OCI-LY1 (cell line): ENCODE results near the gene DEFB123.

ENCODE experiments used
- H2AFZ ChIP-seq: fragments of 200-600 bp; sonication (generic), shearing (Covaris generic); 2 replicates; pipeline ENCODE4 v1.6.0; 2014; ENCODE audit warnings: antibody characterized with exemption, mild to moderate bottlenecking, low read length
- H3F3A ChIP-seq: fragments of 200-600 bp; sonication (generic), shearing (Covaris generic); 2 replicates; pipeline ENCODE4 v1.6.0; 2014; ENCODE audit warnings: mild to moderate bottlenecking, antibody characterized with exemption, low read length, moderate library complexity; ENCODE audit not compliant: insufficient read depth
- H3K27ac ChIP-seq: fragments of 200-600 bp; sonication (generic); 2 replicates; pipeline ENCODE4 v1.5.1; 2014; ENCODE audit warnings: low read length, mixed run types, mild to moderate bottlenecking, low read depth; ENCODE audit not compliant: poor library complexity, severe bottlenecking
- H3K27me3 ChIP-seq: fragments of 200-600 bp; sonication (generic); 2 replicates; pipeline ENCODE4 v1.6.0; 2014; ENCODE audit warnings: antibody characterized with exemption, mild to moderate bottlenecking, low read length, moderate library complexity; ENCODE audit not compliant: insufficient read depth
- H3K36me3 ChIP-seq: fragments of 200-600 bp; sonication (generic); 2 replicates; pipeline ENCODE4 v1.6.1; 2014; ENCODE audit warnings: mild to moderate bottlenecking, antibody characterized with exemption, low read length, moderate library complexity, mixed read lengths; ENCODE audit not compliant: insufficient read depth
- H3K4me1 ChIP-seq: fragments of 200-600 bp; sonication (generic); 2 replicates; pipeline ENCODE4 v1.5.1; 2014; ENCODE audit warnings: mild to moderate bottlenecking, low read length, moderate library complexity; ENCODE audit not compliant: insufficient read depth, severe bottlenecking
- H3K4me2 ChIP-seq: fragments of 200-600 bp; sonication (generic), shearing (Covaris generic); 2 replicates; pipeline ENCODE4 v1.6.1; 2014; ENCODE audit warnings: low read length
- H3K4me3 ChIP-seq: fragments of 200-600 bp; sonication (generic); 2 replicates; pipeline ENCODE4 v1.5.1; 2014; ENCODE audit warnings: low read length, low read depth, mild to moderate bottlenecking, mixed read lengths; ENCODE audit not compliant: poor library complexity, severe bottlenecking
- H3K79me2 ChIP-seq: fragments of 200-600 bp; shearing (Covaris generic); 2 replicates; pipeline ENCODE4 v1.6.1; 2016; ENCODE audit warnings: mixed run types, low read length, mixed read lengths; ENCODE audit not compliant: insufficient read depth
- H3K9ac ChIP-seq: fragments of 200-600 bp; sonication (generic), shearing (Covaris generic); 2 replicates; pipeline ENCODE4 v1.6.1; 2014; ENCODE audit warnings: mild to moderate bottlenecking, low read length, mixed read lengths
- H3K9me2 ChIP-seq: fragments of 200-600 bp; sonication (generic), shearing (Covaris generic); 2 replicates; pipeline ENCODE4 v1.6.1; 2014; ENCODE audit warnings: low read depth, mild to moderate bottlenecking, low read length, mixed read lengths
- H3K9me3 ChIP-seq: fragments of 200-600 bp; shearing (Covaris generic); 2 replicates; pipeline ENCODE4 v1.6.1; 2014; ENCODE audit warnings: low read length, mixed read lengths
- H4K20me1 ChIP-seq: fragments of 200-600 bp; sonication (generic), shearing (Covaris generic); 2 replicates; pipeline ENCODE4 v1.6.0; 2016; ENCODE audit warnings: mild to moderate bottlenecking, low read length; ENCODE audit not compliant: insufficient read depth
- CTCF ChIP-seq: fragments of 200-600 bp; sonication (generic), shearing (Covaris generic); IDR thresholded peaks from 2 replicates; pipeline ENCODE4 v1.5.1; 2017; ENCODE audit warnings: mild to moderate bottlenecking, antibody characterized with exemption, low read length, moderate library complexity, mixed read lengths
- EZH2 ChIP-seq: fragments of 200-600 bp; sonication (generic), shearing (Covaris generic); IDR thresholded peaks from 2 replicates; pipeline ENCODE4 v1.8.0; 2017; ENCODE audit warnings: borderline replicate concordance, mixed run types, mild to moderate bottlenecking, antibody characterized with exemption, low read length, moderate library complexity, mixed read lengths

The DEFB123 gene

DNA sequence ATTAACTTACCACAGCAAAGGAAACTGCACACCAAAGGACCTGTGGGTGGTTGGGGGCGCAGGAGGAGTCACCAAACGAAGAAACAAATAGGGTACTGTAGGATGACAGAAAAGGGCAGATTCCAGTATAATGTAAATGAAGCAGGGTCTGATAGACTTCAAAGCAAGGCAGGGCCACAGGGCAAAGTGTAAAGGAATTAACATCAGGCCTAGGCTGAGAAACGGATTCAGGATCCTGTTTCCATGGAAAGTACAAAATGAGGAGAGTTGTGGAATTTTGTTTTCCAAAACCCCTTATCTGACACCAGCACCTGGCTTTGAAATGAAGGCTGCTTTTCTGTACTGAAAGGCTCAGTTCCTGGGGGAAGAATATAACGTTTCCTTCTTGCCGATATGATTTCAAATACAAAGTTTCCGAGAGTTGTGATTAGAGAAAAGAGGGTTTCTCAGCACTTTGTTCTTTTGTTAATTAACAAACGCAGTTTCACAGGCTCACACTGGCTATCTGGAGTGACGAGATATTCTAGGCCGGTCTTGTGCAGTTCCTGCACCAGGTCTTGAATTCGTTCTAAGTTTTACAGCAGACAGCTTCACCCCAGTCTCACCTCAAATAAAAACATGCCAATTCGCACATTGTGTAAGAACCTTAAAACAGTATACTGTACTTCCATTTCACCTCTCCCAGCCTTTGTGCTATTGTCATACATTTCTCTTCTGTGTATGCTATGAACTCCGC lies 5.8 kb downstream of the DEFB123 start:
- Histone ChIP-seq H3K36me3 (no peaks in the 10 kb centered on the region), H3F3A (no peaks in the 10 kb centered on the region), H3K27me3 (peaks cover 4% of the 10 kb centered on the region; the same call in 1 of the 2 replicates), H3K27ac (no peak overlapping the region), H2AFZ (no peak overlapping the region), H3K4me2 (no peak overlapping the region), H3K9me3 (no peaks in the 10 kb centered on the region), H3K79me2 (no peaks in the 10 kb centered on the region), H4K20me1 (no peaks in the 10 kb centered on the region), H3K9ac (no peak overlapping the region), H3K4me1 (no peaks in the 10 kb centered on the region), H3K4me3 (no peak overlapping the region), H3K9me2 (no peaks in the 10 kb centered on the region)
- no peak for TF ChIP-seq CTCF
- TF ChIP-seq EZH2 = no peak

DNA sequence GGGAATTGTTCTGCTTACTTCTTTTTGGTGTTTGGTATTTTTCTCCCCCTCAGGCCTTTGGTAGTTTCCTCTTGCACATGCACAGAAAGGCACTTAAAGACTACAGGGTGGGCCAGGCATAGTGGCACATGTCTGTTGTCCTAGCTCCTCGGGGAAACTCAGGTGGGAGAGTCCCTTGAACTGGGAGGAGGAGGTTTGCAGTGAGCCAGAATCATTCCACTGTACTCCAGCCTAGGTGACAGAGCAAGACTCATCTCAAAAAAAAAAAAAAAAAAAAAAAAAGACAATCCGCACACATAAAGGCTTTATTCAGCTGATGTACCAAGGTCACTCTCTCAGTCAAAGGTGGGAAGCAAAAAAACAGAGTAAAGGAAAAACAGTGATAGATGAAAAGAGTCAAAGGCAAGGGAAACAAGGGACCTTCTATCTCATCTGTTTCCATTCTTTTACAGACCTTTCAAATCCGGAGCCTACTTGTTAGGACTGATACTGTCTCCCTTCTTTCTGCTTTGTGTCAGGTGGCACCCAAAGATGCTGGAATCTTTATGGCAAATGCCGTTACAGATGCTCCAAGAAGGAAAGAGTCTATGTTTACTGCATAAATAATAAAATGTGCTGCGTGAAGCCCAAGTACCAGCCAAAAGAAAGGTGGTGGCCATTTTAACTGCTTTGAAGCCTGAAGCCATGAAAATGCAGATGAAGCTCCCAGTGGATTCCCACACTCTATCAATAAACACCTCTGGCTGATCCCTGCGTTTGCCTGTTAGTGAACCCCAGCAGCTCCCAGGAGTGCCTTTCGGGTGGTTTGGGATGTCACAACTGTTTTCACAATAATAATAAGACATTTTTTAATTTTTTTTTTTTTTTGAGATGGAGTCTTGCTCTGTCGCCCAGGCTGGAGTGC lies 9.3 kb downstream of the DEFB123 start:
- no peak for TF ChIP-seq EZH2
- TF ChIP-seq CTCF = no peak
- Histone ChIP-seq H3K9ac (no peak overlapping the region), H3K36me3 (no peaks in the 10 kb centered on the region), H3K27me3 (peaks cover 4% of the 10 kb centered on the region; the same call in 1 of the 2 replicates), H4K20me1 (no peaks in the 10 kb centered on the region), H3K9me3 (no peaks in the 10 kb centered on the region), H3K4me1 (no peaks in the 10 kb centered on the region), H3K4me2 (no peak overlapping the region), H3F3A (no peaks in the 10 kb centered on the region), H2AFZ (no peak overlapping the region), H3K9me2 (no peaks in the 10 kb centered on the region), H3K79me2 (no peaks in the 10 kb centered on the region), H3K4me3 (no peak overlapping the region), H3K27ac (no peak overlapping the region)

DNA sequence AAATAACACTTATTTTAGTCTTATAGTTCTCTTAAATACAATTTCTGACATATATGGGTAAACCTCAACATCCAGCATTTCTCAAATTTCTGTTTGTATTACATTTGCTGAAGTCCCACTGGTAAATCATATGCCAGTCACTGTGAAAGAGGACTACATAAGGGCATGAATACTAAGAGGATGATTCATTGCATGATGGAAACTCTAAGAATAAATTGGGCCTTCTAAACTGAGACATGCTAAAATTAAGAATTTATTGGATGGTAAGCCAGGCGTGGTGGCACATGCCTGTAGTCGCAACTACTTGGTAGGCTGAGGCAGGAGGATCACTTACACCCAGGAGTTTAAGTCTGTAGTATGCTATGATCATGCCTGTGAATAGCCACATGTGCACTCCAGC lies 12.1 kb downstream of the DEFB123 start:
- H3K9me2 ChIP-seq = no peaks in the 10 kb centered on the region
- TF ChIP-seq CTCF (no peak), EZH2 (no peak)
- no peaks in the 10 kb centered on the region for H4K20me1 ChIP-seq
- peaks cover 4% of the 10 kb centered on the region; the same call in 1 of the 2 replicates for H3K27me3 ChIP-seq
- H3K4me1 ChIP-seq = no peaks in the 10 kb centered on the region
- no peaks in the 10 kb centered on the region for H3K36me3 ChIP-seq
- H3K9ac ChIP-seq = no peak overlapping the region
- no peaks in the 10 kb centered on the region for H3F3A ChIP-seq
- H2AFZ ChIP-seq = no peak overlapping the region
- H3K4me3 ChIP-seq = no peak overlapping the region
- H3K4me2 ChIP-seq = no peak overlapping the region
- no peak overlapping the region for H3K27ac ChIP-seq
- H3K79me2 ChIP-seq = no peaks in the 10 kb centered on the region
- no peaks in the 10 kb centered on the region for H3K9me3 ChIP-seq
